ENCODE results near the gene ANKFN1.

ANKFN1 gene

GRCh38 chr17:56152874-56153602 is at the start of gene ANKFN1:
Gene ANKFN1, plus strand, starts transcription at chr17:56153475. Its CDS starts 59,193 bp downstream, at chr17:56212668.
- no peak within 1 kb of the TSS for H3K4me3 ChIP-seq (ENCODE audit: low read depth, low read length)

- H3K4me3 ChIP-seq (ENCODE audit: low read depth, low read length) = no peak overlapping the region
Observed at GRCh38 chr17:56108811-56109284, 44.4 kb upstream of the ANKFN1 start.

- H3K4me3 ChIP-seq (ENCODE audit: low read depth, low read length) = no peak overlapping the region
Observed at GRCh38 chr17:56109836-56110235, 43.4 kb upstream of the ANKFN1 start.

- no peak overlapping the region for H3K4me3 ChIP-seq (ENCODE audit: low read depth, low read length)
Observed at GRCh38 chr17:56110463-56111135, 42.7 kb upstream of the ANKFN1 start.

GRCh38 chr17:56111706-56112485 is 41.4 kb upstream of the ANKFN1 start:
- no peak overlapping the region for H3K4me3 ChIP-seq (ENCODE audit: low read depth, low read length)

- no peak overlapping the region for H3K4me3 ChIP-seq (ENCODE audit: low read depth, low read length)
Observed at GRCh38 chr17:56113486-56113885, 39.8 kb upstream of the ANKFN1 start.

- no peak overlapping the region for H3K4me3 ChIP-seq (ENCODE audit: low read depth, low read length)
Observed at GRCh38 chr17:56114469-56114868, 38.8 kb upstream of the ANKFN1 start.

- H3K4me3 ChIP-seq (ENCODE audit: low read depth, low read length) = no peak overlapping the region
Observed at GRCh38 chr17:56119191-56119590, 34.1 kb upstream of the ANKFN1 start.

- no peak overlapping the region for H3K4me3 ChIP-seq (ENCODE audit: low read depth, low read length)
Observed at GRCh38 chr17:56119936-56120335, 33.3 kb upstream of the ANKFN1 start.

- H3K4me3 ChIP-seq (ENCODE audit: low read depth, low read length) = no peak overlapping the region
Observed at GRCh38 chr17:56121191-56122051, 31.9 kb upstream of the ANKFN1 start.

- H3K4me3 ChIP-seq (ENCODE audit: low read depth, low read length) = no peak overlapping the region
Observed at GRCh38 chr17:56125830-56126819, 27.1 kb upstream of the ANKFN1 start.

- no peak overlapping the region for H3K4me3 ChIP-seq (ENCODE audit: low read depth, low read length)
Observed at GRCh38 chr17:56130026-56130425, 23.2 kb upstream of the ANKFN1 start.

- no peak overlapping the region for H3K4me3 ChIP-seq (ENCODE audit: low read depth, low read length)
Observed at GRCh38 chr17:56130631-56131030, 22.6 kb upstream of the ANKFN1 start.

GRCh38 chr17:56131431-56131830 is 21.8 kb upstream of the ANKFN1 start:
- no peak overlapping the region for H3K4me3 ChIP-seq (ENCODE audit: low read depth, low read length)

- H3K4me3 ChIP-seq (ENCODE audit: low read depth, low read length) = no peak overlapping the region
Observed at GRCh38 chr17:56136301-56136700, 17.0 kb upstream of the ANKFN1 start.

GRCh38 chr17:56141046-56141839 is 12.0 kb upstream of the ANKFN1 start:
- H3K4me3 ChIP-seq (ENCODE audit: low read depth, low read length) = no peak overlapping the region

- no peak overlapping the region for H3K4me3 ChIP-seq (ENCODE audit: low read depth, low read length)
Observed at GRCh38 chr17:56142325-56142724, 10.9 kb upstream of the ANKFN1 start.

GRCh38 chr17:56142781-56143180 is 10.5 kb upstream of the ANKFN1 start:
- H3K4me3 ChIP-seq (ENCODE audit: low read depth, low read length) = no peak overlapping the region

- H3K4me3 ChIP-seq (ENCODE audit: low read depth, low read length) = no peak overlapping the region
Observed at GRCh38 chr17:56144223-56144622, 9.1 kb upstream of the ANKFN1 start.

Data from iPS-11a (cell line).